HG03280 (cell line): Measurements from ENCODE around the gene ELFN2.

ENCODE experiments used
- ATAC-seq: cut with Tn5 transposase; IDR thresholded peaks from one replicate; pipeline ENCODE4 v1.9.1; 2021; ENCODE audit warnings: mild to moderate bottlenecking, moderate library complexity; ENCODE audit not compliant: unreplicated experiment

ELFN2 gene

DNA sequence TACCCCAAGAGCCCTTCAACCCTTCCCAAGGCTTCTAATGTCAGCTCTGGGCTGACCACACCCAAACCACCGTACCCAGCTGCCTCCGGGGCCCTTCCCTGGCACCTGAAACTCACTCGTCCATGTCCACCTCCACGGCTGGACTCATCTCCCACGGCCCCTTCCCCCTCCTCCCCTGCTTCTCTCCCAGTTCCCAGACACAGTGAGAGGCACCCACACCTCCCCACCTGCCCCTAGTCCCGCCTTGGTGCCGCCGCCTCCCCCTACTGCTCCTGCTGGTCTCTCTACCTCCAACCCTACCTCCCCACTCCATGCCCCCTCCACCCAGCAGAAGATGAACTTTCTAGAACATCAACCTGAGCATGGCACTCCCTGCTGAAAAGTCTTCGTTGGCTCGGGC lies 39.5 kb downstream of the ELFN2 start:
- ATAC-seq, result no peak

DNA sequence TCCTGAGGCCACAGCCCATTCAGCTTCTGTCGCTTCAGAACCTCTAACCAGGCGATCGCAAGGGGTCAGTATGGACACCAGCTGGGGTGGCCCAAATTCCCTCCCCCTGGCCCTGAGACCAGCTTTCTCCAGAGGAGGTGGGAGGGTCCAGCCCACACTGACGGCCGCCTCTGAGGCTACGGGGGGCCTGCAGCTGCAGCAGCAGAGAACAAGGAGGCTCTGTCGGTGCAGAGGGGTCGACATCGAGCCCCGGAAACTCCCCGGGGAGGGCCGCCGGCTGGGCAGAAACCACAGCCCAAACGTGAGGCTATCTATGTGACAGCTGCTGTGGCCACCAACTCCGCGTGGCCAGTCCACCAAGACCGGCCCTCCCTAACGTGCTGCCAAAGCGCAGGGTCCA lies 40.8 kb downstream of the ELFN2 start:
- no peak for ATAC-seq

DNA sequence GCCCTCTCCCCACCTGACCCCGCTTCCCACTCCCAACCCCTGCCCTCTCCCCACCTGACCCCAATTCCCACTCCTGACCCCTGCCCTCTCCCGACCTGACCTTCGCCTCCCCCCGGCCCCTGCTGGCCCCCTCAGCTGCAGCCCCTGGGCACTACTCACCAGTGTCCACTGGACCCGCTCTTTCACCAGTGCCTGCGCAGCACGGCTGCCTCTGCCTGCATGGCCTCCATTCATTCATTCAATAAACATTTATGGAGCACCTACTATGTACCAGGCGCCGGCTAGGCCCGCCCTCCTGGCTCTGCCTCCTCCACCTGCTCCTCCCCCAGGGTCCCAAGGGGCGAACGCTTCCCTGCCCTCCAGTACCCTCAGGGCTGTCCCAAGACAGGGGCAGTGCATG lies 42.6 kb downstream of the ELFN2 start:
- no peak for ATAC-seq

DNA sequence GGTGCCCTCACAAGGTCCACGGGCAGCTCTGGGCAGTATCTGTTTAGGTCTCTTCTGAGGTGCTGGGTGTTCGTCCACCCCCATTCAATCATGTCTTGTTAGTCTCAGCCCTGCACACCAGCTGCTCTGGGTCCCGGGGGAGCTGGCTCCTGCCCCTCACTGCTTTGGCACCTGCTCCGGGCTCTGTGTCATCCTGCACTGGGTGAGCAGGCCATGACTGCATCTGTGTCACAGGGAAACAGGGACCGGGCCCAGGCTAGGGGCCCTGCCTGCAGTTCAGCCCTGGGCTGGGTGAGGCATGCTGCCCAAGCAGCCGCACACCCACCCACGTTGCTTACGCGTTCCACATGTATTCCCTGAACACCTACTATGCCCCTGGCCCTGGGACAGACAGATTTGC lies 43.9 kb downstream of the ELFN2 start:
- ATAC-seq, result no peak

DNA sequence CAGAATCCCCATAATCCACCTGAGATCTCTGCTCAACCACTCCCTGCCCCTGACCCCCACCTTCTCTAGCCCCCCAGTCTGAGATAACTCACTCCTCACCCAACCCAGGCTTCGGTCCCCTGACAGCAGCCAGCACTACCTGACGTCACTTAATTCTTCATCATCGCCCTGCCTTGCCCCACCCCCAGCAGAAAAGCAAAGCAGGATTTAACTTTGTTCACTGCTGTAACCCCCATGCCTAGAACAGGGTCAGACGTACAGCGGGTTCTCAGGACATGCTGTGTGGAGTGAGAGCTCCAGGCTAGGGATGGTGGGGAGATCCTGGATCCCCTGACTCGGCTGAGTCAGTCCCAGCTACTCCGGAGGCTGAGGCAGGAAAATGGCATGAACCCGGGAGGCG lies 45.8 kb downstream of the ELFN2 start:
- ATAC-seq, result no peak

DNA sequence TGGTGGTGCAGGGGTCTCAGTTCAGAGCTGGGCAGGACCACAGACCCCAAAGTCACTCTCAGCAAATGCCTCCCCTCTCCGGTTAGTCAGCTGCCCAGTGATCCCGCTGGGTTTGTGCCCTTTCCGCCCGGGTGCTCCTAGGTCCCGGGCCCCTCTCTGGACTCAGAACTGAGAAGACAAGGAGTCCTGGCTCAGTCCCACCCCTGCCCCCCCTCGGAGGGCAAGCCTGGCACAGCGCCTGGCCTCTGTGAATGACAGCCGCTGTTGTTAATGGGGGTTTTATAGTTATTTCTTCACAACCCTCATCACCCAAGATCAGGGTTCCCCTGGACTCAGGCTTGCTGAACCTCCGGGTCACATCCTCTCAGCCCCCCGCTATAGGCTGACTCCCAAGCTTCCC lies 47.6 kb downstream of the ELFN2 start:
- ATAC-seq, result no peak

DNA sequence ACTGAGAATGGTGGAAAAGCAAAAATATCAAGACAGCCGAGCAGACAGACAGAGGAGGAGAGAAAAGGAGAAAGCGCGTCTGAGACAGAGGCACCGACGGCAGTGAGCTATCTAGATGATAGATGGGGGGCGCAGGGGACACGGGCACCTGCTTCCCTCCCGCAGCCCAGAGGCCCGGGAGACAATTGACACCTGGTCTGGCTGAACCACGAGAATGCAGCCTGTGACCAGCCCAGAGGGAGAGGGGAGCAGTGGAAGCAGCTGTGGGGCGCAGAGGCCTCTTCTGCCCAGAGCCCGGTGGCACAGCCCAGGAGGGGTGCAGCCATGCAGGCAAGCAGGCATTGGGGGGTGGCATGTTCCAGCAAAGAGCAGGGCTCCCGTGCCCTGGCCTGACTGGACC lies 48.2 kb downstream of the ELFN2 start:
- ATAC-seq, result no peak

DNA sequence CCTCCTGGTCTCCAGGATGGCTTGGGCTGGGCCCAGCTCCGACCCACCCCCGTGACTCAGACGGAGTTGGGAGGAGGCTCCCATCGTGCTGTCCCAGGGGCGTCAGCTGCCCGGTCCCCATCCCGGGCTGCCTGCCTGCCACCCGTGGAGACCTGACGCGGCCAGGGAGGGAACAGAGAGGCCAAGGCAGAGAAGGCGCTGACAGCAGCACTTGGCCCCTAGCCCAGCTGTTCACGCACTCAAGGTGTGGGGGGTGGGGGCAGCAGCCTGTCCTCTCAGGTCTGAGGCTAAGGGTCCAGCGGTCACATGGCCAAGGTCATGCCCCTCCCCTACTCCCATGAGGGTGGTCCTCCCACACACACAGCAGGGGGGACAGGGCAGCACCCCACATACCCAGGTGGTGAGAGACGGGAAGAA lies 48.6 kb downstream of the ELFN2 start:
- no peak for ATAC-seq

DNA sequence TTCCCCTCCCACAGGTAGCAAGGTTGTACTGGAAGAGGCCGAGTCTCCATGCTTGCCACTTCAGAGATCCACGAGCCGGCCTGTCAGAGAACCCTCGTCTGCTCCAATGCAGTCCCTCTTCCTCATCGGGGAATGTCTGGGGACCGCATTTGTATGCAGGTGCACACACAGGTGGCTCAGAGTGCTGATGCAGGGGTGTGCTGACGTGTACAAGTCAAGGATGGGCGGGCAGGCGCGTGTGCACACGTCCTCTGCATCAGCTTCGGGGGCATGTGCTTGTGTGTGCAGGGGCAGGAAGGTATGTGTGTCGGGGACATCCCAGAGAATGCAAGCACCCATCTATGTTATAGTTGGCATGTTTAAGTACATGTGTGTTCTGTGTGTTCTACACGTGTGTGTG lies 49.4 kb downstream of the ELFN2 start:
- no peak for ATAC-seq

DNA sequence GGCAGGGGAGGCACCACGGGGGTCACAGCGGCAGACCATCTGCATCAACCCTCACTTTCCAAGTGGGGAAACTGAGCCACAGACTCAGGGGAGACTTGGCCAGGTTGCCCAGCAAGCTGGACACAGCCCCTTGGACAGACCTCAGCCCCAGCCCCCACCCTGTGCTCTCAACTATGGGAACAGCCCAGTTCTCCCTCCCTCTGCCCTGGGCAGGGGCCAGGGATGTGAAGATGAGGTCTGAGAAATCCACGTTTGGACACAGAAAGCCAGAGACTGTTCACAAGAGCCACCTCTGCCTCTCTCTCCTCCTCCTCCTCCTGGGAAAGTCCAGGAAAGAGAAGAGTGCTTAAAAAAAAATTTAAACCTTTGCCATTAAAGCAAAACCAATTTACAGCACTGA lies 50.1 kb downstream of the ELFN2 start:
- ATAC-seq, result no peak

DNA sequence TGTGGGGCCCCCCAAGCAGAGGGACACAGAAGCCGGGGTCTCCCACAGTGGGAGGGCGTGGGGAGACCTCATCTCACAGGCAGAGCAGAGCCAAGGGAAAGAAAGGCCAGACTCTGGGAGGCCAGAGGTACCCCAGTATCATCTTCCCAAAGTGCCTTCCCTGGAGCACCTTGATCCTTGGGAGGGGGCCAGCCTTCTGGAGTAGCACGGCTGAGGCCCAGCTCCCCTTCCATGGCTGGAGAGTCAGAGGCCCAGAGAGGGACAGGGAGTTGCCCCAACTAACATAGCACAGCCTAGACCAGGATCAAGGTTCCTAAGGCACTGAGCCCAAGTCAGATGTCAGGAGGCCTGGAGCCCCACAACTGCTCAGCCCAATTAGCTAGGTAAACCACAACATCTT lies 50.6 kb downstream of the ELFN2 start:
- no peak for ATAC-seq

DNA sequence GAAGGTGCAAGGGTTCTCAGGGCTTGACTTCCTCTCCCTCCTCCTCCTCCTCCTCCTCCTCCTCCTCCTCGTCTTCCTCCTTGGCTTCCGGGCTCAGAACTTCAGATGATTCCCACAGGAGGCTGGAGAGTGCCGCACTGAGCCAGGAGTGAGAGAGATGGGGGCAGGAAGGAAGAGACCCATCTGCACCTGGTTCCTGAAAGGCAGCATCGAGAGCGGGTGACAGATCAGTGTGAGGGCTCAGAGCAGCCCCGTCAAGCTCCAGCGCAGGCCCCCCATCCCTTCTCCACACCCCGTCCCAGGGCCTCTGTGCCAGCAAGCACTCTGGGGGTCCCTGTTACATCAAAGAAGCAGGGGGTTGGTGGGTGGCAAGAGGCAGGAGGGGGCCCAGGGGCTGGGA lies 51.5 kb downstream of the ELFN2 start:
- no peak for ATAC-seq

DNA sequence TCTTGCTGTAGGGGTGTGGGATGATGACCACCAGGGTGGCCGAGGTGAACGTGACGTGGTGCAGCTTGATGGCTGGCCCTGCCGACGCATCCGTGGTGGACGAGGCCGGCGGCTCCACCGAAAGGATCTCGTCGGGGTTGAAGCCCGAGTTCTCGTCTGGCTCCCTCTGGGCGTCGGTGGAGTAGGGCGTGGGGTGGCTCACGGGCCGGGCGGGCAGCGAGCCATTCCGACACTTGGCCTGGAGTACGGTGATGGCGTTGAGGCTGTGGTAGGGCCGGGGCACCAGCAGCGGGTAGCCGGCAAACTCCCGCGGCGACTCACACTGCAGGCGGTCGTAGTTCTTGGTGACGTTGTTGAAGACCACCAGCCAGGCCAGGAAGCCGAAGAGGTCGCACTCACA lies 52.7 kb downstream of the ELFN2 start:
- no peak for ATAC-seq

DNA sequence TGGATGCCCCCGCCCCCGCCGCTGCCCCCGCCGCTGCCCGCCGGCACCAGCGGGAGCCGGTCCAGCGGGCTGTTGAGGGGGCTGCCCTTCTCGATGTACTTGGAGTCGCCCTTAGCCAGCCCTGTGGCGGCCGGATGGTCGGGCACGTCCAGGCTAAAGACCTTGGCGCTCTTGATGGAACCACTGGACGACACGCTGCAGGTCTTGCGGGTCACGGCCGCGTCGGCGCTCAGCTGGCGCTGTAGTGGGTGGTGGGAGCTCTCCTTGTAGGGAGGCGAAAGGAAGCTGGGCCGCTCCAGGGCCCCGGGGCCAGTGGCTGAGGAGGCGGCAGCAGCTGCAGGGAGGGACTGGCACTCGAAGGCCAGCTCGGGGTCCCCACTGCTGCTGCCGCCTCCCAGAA lies 53.8 kb downstream of the ELFN2 start:
- no peak for ATAC-seq

DNA sequence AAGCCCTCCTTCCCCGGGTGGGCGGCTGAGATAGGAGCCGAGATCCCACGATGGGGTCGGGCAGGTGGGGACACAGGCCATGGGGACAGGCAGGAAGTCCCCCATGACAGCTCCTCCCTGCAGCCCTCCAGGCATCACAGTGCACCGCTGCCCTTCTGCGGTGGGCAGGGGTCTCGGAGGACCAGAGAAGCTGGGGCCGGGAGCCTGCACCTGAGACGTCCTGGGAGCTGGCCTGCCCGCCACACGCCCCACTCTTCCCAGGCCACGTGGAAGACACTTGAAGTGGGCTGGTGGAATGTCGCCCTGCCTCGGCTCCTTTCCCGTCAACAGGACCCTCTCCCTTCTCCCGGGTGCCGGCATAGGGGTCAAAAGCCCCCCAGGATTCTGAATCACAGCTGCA lies 55.4 kb downstream of the ELFN2 start:
- ATAC-seq, result no peak

DNA sequence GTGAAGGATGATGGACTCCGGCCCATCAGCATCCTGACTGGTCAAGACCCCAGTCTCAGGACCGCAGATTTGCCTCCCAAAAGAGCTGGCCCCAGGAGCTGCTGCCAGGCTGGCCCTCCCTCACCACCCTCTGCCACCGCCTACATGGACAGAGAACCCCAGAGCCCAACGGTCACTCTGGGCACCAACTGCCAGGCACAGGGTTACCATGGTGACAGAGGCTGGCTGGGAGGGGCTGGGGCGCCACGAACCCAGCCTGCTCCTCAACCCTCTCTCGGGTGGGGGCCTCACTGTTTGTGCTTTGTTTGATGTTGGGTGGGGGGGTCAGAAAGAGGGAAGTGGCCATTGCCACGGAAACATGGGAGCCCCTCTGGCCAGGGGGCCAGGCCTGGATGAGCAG lies 55.8 kb downstream of the ELFN2 start:
- ATAC-seq, result no peak

DNA sequence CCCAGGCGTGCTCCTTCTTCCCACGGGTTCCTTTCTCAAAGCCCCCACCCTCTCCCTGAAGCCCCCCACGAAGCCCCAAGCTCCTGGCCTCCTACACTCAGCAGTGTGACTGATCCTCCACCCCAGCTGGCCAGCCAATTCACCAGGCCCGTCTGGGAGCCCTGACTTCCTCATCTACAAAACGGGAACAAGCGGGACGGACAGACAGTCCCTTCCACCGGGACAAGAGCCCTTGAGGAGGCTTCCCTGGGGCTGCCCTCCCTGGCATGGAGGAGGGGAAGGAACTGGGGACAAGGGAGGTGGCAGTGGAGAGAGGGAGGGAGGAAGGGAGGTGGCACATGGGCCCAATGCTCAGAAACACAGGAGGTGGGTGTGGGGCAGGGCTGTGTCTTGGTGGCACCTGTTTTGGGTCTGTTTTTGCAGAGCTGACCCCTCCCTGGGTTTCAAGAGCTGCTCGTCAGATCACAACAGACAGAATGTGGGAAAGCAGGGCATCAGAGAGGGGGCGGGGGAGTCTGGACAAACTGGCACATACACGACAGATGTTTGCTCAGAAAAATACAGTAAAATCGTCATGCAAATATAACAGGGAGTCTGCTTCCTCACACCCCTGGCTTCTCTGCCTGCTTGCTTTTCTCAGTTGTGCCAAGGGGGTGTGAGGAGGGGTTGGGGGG lies 56.8 kb downstream of the ELFN2 start:
- no peak for ATAC-seq

DNA sequence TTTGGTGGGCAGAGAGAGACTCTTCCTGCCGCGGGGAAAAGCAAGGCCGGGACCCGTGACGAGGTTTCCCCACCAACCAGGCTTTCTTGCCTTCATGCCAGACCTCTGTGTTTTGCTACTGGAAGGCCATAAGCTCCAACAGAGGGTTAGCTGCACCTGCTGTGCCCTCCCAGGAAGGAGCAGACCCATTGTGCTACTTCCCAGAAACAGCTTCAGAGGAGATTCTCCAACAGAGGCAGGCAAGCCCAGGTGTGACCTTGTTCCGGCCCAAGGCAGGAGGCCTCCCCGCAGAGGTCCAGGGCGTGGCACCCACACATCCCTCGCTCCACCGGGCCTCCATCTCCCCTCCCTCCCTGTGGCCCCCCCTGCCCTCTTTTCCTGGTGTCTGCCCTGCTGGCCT lies 57.8 kb downstream of the ELFN2 start:
- ATAC-seq, result no peak

DNA sequence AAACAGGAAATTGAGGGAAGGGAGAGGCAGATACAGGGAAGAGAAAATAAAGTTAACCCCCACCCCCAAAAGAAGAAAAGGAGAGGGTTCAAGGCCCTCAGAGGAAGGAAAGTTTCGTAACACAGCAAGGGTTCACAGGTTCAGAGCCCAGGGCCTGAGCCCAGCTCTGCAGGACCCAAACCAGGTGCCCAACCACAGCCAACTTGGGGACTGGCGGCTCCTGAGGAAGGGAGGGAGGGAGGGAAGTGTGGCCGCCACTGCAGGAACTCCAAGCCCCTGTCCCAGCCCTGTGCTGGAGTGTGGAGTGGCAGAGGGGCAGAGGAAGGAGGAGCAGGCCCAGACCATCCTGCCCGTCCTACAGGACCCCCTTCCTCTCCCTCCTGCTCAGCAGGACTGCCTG lies 59.2 kb downstream of the ELFN2 start:
- ATAC-seq, result no peak

DNA sequence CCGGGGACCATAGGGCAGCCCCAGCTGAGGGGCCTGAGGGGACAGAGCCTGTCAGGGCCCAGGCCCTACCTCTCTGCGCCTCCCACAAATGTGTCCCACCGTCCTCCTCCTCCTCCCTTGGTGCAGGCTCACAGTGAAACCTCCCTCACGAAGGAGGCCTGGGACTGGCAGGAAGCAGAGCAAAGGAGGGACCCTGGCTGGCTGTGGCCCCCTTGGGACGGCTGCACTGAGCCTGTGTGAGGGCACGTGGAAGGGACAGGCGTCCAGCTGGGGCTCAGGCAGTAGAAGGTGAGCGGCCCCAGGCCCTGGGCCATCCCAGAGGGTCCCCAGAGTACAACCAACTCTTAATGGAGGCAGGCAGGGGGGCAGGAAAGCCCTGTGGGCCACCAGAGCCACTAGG lies 60.7 kb downstream of the ELFN2 start:
- ATAC-seq, result no peak

DNA sequence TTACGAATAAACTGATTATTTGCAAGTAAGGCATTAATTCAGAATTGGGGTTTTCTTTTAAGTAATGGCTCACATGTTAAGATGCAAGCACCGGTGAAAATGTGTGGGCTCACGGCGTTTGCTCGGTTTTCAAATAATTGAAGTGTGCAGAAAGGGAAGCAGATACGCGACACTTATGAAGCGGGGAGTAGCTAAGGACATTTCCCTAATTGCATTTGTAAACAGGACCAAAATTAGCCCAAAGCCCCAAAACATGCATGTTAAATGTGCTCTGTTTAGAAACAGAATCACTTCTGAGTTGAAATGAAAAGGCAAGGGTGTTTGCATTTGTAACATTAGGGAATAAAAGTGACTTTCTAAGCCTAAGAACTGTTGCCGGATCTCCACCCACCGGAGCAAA lies 61.3 kb downstream of the ELFN2 start:
- no peak for ATAC-seq

DNA sequence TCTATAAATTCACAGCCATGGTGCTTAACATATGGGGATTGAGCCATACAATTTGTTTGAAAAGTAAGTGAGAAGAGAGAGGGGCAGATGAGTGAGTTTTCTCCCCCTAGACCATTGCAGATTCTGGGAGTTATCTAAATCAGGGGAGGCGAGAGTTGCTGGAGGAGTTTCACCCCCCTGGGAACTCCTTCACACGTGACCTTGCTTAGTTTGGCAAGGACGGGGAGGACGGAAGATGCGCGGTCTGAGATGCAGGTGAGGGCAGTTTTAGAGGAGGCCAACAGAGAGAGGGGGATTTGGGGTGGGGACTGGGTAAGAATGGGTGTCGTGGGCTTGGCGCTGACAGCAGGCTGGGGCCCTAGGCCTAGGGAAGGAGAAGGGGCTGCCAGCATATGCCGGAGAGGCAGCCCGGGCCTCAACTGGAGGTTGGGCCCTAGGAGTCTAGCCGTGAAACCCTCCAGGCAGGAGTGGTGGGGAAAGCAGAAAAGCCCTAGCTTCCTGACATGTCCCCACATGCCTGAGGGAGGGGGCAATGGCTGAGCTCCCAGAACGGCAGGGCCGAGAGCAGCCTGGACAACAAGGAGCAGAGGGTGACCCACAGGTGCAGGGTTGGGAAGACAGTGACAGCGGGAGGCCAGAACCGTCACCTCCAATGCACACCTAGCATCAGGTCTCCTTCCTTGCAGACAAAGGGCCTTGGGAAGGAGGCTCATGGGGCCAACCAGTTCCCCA lies 63.9 kb downstream of the ELFN2 start:
- ATAC-seq, result no peak

DNA sequence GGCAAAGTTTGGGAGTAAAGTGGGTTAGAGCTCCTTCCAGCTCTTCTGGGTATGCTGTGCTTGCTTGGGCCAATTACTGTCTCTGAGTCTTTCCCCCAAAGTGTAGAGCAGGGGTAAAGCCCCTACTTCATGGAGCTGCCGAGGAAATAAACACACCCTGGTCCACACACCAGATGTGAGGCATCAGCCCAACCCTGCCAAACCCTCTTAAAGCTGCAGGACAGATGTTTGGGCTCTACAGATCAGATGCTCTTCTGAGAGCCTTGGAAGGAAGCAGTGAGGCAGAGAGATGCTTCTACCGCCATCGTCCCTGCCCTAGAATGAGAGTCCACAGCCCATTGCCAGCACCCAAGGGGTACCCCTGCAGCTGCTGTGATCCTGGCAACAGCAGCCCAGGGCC lies 64.7 kb downstream of the ELFN2 start:
- ATAC-seq, result no peak
